Stomach (tissue), 9 donors: ENCODE results near the gene SNAPC4. TPM values are rescaled to one million over a fixed set of nuclear protein-coding genes. Genes with fewer than 3 reads are reported as not detected.

ENCODE experiments used
- DNase-seq, 2 donors: peaks; one replicate each; pipeline versions ENCODE4 v3.0.0 to v3.0.0-alpha.2; 2013 to 2019
- H3K27ac ChIP-seq, 5 donors: fragments of 200-600 bp in 4 of 5; sonication (generic) in 4 of 5; one replicate each; pipeline ENCODE4 v1.5.1; 2013 to 2019; ENCODE audit warnings: mild to moderate bottlenecking in 1 of 5, moderate library complexity in 1 of 5
- H3K27me3 ChIP-seq, 3 donors: fragments of 200-600 bp; sonication (generic); one replicate each; pipeline ENCODE4 v1.5.1; 2017 to 2019; ENCODE audit warnings: mixed run types in 1 of 3
- H3K36me3 ChIP-seq, 4 donors: fragments of 200-600 bp; sonication (generic); 1 replicate in 3 of 4; 2 replicates in 1 of 4; pipeline ENCODE4 v1.5.1; 2016 to 2019
- H3K4me1 ChIP-seq, 4 donors: fragments of 200-600 bp; sonication (generic); one replicate each; pipeline ENCODE4 v1.5.1; 2016 to 2019
- H3K4me3 ChIP-seq, 4 donors: fragments of 200-600 bp; sonication (generic) in 3 of 4; one replicate each; pipeline ENCODE4 v1.5.1; 2016 to 2019; ENCODE audit warnings: mild to moderate bottlenecking in 1 of 4
- H3K9me3 ChIP-seq, 4 donors: fragments of 200-600 bp; sonication (generic); one replicate each; pipeline ENCODE4 v1.5.1; 2016 to 2019
- CTCF ChIP-seq, 7 experiments: fragments of 450-650 bp in 4 of 7; fragments of 200-600 bp in 3 of 7; sonication (generic) in 3 of 7; IDR thresholded peaks; one replicate each; pipeline ENCODE4 v1.5.1; 2016 to 2019; ENCODE audit warnings: antibody characterized with exemption in 7 of 7, control low read depth in 2 of 7, mild to moderate bottlenecking in 1 of 7
- EP300 ChIP-seq: sonication (generic); formaldehyde crosslinking; IDR thresholded peaks from one replicate; pipeline ENCODE4 v1.6.1; 2017; ENCODE audit warnings: antibody characterized with exemption
- POLR2A ChIP-seq, 4 donors: fragments of 450-650 bp; IDR thresholded peaks; one replicate each; pipeline ENCODE4 v1.6.1; 2016; ENCODE audit warnings: antibody characterized with exemption in 4 of 4, control low read depth in 2 of 4, mild to moderate bottlenecking in 1 of 4, moderate library complexity in 1 of 4
- POLR2AphosphoS5 ChIP-seq, 3 donors: sonication (generic); formaldehyde crosslinking; IDR thresholded peaks; one replicate each; pipeline ENCODE4 v1.6.1; 2016; ENCODE audit warnings: antibody characterized with exemption in 3 of 3
- WGBS, 5 donors: extraction: QIAGEN DNeasy Blood & Tissue Kit in 3 of 5; methylation state at CpG; one replicate each; pipeline versions ENCODE4 v1.1.5 to v1.1.7; 2013 to 2018; 5-methylcytosine and 5-hydroxymethylcytosine counted together
- intact Hi-C: fragments of 100-400 bp; cut with DNase I; formaldehyde crosslinking; loops from one replicate; pipeline ENCODE4 v1.15.1; 2023; ENCODE audit warnings: low total_unique reads
- polyA plus RNA-seq, 3 donors: library from polyadenylated mRNA; stranded (reverse); fragments of 200-250 nt; gene quantifications; one replicate each; pipeline ENCODE4 v1.2.3, GENCODE V29; 2013
- total RNA-seq, 5 donors: library from RNA; depleted of rRNA; stranded (reverse); fragments of >200 nt; gene quantifications; one replicate each; pipeline versions ENCODE4 v1.1.0 to v1.2.3, GENCODE V29; 2014 to 2016
- donor health status: healthy with polysubstance abuse.
- donor health status: Bipolar disorder and iron deficiency.
- donor health status: healthy.

SNAPC4 gene
- total and polyA plus RNA-seq, 8 donors, result 1.8 to 58.2 (median 4.4) TPM

- no peak for TF ChIP-seq CTCF (IDR thresholded peaks at IDR 0.05)
- TF ChIP-seq POLR2AphosphoS5 (IDR thresholded peaks at IDR 0.05), result no peak
- no peak for TF ChIP-seq POLR2A (IDR thresholded peaks at IDR 0.05)
- TF ChIP-seq EP300, result no peak
- DNase-seq, result no peak
- no peak overlapping the region for H3K27ac ChIP-seq
- H3K4me3 ChIP-seq, result no peak overlapping the region
- no peaks in the 10 kb centered on the region for H3K27me3 ChIP-seq
- H3K36me3 ChIP-seq, result peaks cover 77 to 89% (median 87%) of the 10 kb centered on the region in 4 donors
- no peaks in the 10 kb centered on the region for H3K9me3 ChIP-seq
- intact Hi-C loops, result no loop called here
- 85 to 93% (median 90%) methylated on average over 20 of the region's 20 CpGs for WGBS, 5 donors
- peaks cover 5 to 10% (median 7%) of the 10 kb centered on the region in 4 donors for H3K4me1 ChIP-seq
Measured at GRCh38 chr9:136444102-136444501, 44.1 kb upstream of the SNAPC4 start.

GRCh38 chr9:136443687-136444086 is 43.7 kb upstream of the SNAPC4 start:
- Histone ChIP-seq H3K4me3 (no peak overlapping the region), H3K36me3 (peaks cover 72 to 85% (median 83%) of the 10 kb centered on the region in 4 donors), H3K9me3 (no peaks in the 10 kb centered on the region), H3K4me1 (peaks cover 5 to 14% (median 12%) of the 10 kb centered on the region in 4 donors), H3K27ac (no peak overlapping the region), H3K27me3 (no peaks in the 10 kb centered on the region)
- TF ChIP-seq EP300 (no peak), POLR2AphosphoS5 (IDR thresholded peaks at IDR 0.05) (no peak), CTCF (IDR thresholded peaks at IDR 0.05) (no peak), POLR2A (IDR thresholded peaks at IDR 0.05) (no peak)
- intact Hi-C loops, result no loop called here
- DNase-seq, result no peak
- WGBS, 5 donors, result 89 to 95% (median 90%) methylated on average over 7 of the region's 7 CpGs

- TF ChIP-seq CTCF (IDR thresholded peaks at IDR 0.05) (no peak), POLR2AphosphoS5 (IDR thresholded peaks at IDR 0.05) (no peak), POLR2A (IDR thresholded peaks at IDR 0.05) (no peak), EP300 (no peak)
- Histone ChIP-seq H3K27ac (no peak overlapping the region), H3K9me3 (no peaks in the 10 kb centered on the region), H3K4me1 (peaks cover 11 to 20% (median 18%) of the 10 kb centered on the region in 4 donors), H3K36me3 (peaks cover 67 to 79% (median 77%) of the 10 kb centered on the region in 4 donors), H3K27me3 (no peaks in the 10 kb centered on the region), H3K4me3 (no peak overlapping the region)
- WGBS, 5 donors, result 88 to 95% (median 93%) methylated on average over 14 to 15 of the region's 15 CpGs
- no peak for DNase-seq
- intact Hi-C loops, result no loop called here
Measured at GRCh38 chr9:136443087-136443486, 43.1 kb upstream of the SNAPC4 start.

- TF ChIP-seq EP300, result no peak
- no peak for TF ChIP-seq POLR2AphosphoS5 (IDR thresholded peaks at IDR 0.05)
- no peak for TF ChIP-seq POLR2A (IDR thresholded peaks at IDR 0.05)
- no peak for TF ChIP-seq CTCF (IDR thresholded peaks at IDR 0.05)
- Histone ChIP-seq H3K4me3 (no peak overlapping the region), H3K36me3 (peaks cover 60 to 71% (median 69%) of the 10 kb centered on the region in 4 donors), H3K9me3 (no peaks in the 10 kb centered on the region), H3K27me3 (no peaks in the 10 kb centered on the region), H3K4me1 (peaks cover 19 to 28% (median 26%) of the 10 kb centered on the region in 4 donors), H3K27ac (no peak overlapping the region)
- WGBS, 5 donors, result 77 to 82% (median 79%) methylated on average over 5 of the region's 5 CpGs
- intact Hi-C loops, result no loop called here
- no peak for DNase-seq
Measured at GRCh38 chr9:136442265-136442664, 42.3 kb upstream of the SNAPC4 start.
